Gastroesophageal sphincter (tissue), 4 donors: ENCODE data around the gene TMEM82. TPM values are rescaled to one million over a fixed set of nuclear protein-coding genes. Genes with fewer than 3 reads are reported as not detected.

Experiments
- ATAC-seq: fragments of 150-250 bp; one replicate; pipeline ENCODE4 v1.9.1; 2016; ENCODE audit warnings: mild to moderate bottlenecking, moderate library complexity
- H3K27ac ChIP-seq, 4 donors: fragments of 200-600 bp; sonication (generic) in 3 of 4; 1 replicate in 3 of 4; 2 replicates in 1 of 4; pipeline ENCODE4 v1.5.1; 2016 to 2019
- H3K27me3 ChIP-seq: fragments of 200-600 bp; sonication (generic); one replicate; pipeline ENCODE4 v1.5.1; 2019
- H3K36me3 ChIP-seq, 2 donors: fragments of 200-600 bp; sonication (generic); one replicate each; pipeline ENCODE4 v1.5.1; 2019; ENCODE audit warnings: control low read depth in 1 of 2
- H3K4me1 ChIP-seq, 3 donors: fragments of 200-600 bp; sonication (generic); 1 replicate in 2 of 3; 2 replicates in 1 of 3; pipeline ENCODE4 v1.5.1; 2016 to 2019; ENCODE audit warnings: control low read depth in 2 of 3
- H3K4me3 ChIP-seq, 2 donors: fragments of 200-600 bp; sonication (generic); one replicate each; pipeline ENCODE4 v1.5.1; 2019; ENCODE audit warnings: mild to moderate bottlenecking in 1 of 2, moderate library complexity in 1 of 2
- H3K9me3 ChIP-seq, 3 donors: fragments of 200-600 bp; sonication (generic); one replicate each; pipeline ENCODE4 v1.5.1; 2017 to 2019; ENCODE audit warnings: control low read depth in 2 of 3
- EP300 ChIP-seq: sonication (generic); formaldehyde crosslinking; IDR thresholded peaks from one replicate; pipeline ENCODE4 v1.6.1; 2017; ENCODE audit warnings: antibody characterized with exemption, mild to moderate bottlenecking
- POLR2A ChIP-seq, 2 donors: fragments of 450-650 bp; IDR thresholded peaks; one replicate each; pipeline ENCODE4 v1.6.1; 2017; ENCODE audit warnings: antibody characterized with exemption in 2 of 2, mild to moderate bottlenecking in 2 of 2, moderate library complexity in 1 of 2
- POLR2AphosphoS5 ChIP-seq: sonication (generic); formaldehyde crosslinking; IDR thresholded peaks from one replicate; pipeline ENCODE4 v1.6.1; 2017; ENCODE audit warnings: antibody characterized with exemption
- WGBS, 2 donors: methylation state at CpG; one replicate each; pipeline ENCODE4 v1.1.5; 2018; ENCODE audit warnings: low coverage in 1 of 2; 5-methylcytosine and 5-hydroxymethylcytosine counted together
- total RNA-seq, 4 donors: library from RNA; depleted of rRNA; stranded (reverse); fragments of >200 nt; gene quantifications; one replicate each; pipeline ENCODE4 v1.1.0, GENCODE V29; 2016
- TF ChIP-seq, protein P1 (sequence below), 4 experiments: fragments of 200-600 bp in 2 of 4; fragments of 450-650 bp in 2 of 4; sonication (generic) in 1 of 4; IDR thresholded peaks; one replicate each; pipeline ENCODE4 v1.5.1; 2017 to 2019; ENCODE audit warnings: antibody characterized with exemption in 4 of 4, mild to moderate bottlenecking in 2 of 4, moderate library complexity in 2 of 4

TMEM82 gene
- total RNA-seq, 4 donors from 2014 or later = not detected

DNA sequence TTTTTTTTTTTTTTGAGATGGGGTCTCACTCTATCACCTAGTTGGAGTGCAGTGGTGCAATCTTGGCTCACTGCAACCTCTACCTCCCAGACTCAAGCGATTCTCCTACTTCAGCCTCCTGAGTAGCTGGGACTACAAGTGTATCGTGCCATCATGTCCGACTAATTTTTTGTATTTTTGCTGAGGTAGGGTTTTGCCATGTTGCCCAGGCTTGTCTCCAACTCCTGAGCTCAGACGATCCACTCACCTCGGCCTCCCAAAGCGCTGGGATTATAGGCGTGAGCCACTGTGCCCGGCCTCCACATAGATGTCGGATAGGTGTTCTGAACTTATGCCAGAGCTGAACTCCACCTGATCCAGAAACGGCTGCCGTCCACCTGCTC, 37.1 kb upstream of the TMEM82 start:
- Histone ChIP-seq H3K27me3 (no peaks in the 10 kb centered on the region), H3K4me1 (peaks cover 0 to 92% (median 34%) of the 10 kb centered on the region in 3 donors), H3K36me3 (peaks cover 0 to 10% of the 10 kb centered on the region in 2 donors), H3K27ac (peak overlapping the region in 2 of 4 donors; percentile 86 to 88), H3K4me3 (no peak overlapping the region), H3K9me3 (no peaks in the 10 kb centered on the region)
- no peak for ATAC-seq
- no peak for TF ChIP-seq EP300
- TF ChIP-seq, protein P1, sequence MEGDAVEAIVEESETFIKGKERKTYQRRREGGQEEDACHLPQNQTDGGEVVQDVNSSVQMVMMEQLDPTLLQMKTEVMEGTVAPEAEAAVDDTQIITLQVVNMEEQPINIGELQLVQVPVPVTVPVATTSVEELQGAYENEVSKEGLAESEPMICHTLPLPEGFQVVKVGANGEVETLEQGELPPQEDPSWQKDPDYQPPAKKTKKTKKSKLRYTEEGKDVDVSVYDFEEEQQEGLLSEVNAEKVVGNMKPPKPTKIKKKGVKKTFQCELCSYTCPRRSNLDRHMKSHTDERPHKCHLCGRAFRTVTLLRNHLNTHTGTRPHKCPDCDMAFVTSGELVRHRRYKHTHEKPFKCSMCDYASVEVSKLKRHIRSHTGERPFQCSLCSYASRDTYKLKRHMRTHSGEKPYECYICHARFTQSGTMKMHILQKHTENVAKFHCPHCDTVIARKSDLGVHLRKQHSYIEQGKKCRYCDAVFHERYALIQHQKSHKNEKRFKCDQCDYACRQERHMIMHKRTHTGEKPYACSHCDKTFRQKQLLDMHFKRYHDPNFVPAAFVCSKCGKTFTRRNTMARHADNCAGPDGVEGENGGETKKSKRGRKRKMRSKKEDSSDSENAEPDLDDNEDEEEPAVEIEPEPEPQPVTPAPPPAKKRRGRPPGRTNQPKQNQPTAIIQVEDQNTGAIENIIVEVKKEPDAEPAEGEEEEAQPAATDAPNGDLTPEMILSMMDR (IDR thresholded peaks at IDR 0.05) = no peak
- no peak for TF ChIP-seq POLR2AphosphoS5
- no peak for TF ChIP-seq POLR2A (IDR thresholded peaks at IDR 0.05)
- WGBS, 2 donors = 96 to 100% methylated on average over 2 to 7 of the region's 11 CpGs

DNA sequence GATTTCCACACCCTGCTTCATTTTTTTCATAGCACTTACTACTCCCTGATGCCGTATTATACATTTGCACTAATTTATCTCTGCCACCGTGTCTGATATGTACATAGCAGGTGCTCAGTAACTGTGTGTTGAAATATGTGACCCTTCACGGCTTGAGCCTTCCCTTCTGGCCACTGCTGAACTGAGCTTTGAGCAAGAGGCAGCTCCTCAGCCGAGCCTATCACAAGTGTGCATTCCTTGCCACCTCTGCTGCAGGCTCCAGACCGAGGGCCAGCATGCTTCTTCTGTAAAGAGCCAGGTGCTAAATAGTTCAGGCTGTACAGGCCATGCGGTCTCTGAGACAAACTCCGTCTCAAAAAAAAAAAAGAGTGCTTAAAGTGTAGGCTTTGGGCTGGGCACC, 35.5 kb upstream of the TMEM82 start:
- Histone ChIP-seq H3K27me3 (no peaks in the 10 kb centered on the region), H3K36me3 (peaks cover 0 to 10% of the 10 kb centered on the region in 2 donors), H3K4me3 (no peak overlapping the region), H3K9me3 (no peaks in the 10 kb centered on the region), H3K27ac (peak overlapping the region in 2 of 4 donors; percentile 86 to 88), H3K4me1 (peaks cover 0 to 76% (median 28%) of the 10 kb centered on the region in 3 donors)
- TF ChIP-seq EP300 = no peak
- TF ChIP-seq, protein P1 (IDR thresholded peaks at IDR 0.05) = no peak
- no peak for TF ChIP-seq POLR2AphosphoS5
- no peak for TF ChIP-seq POLR2A (IDR thresholded peaks at IDR 0.05)
- 81 to 93% methylated on average over 3 of the region's 7 CpGs for WGBS, 2 donors
- ATAC-seq = no peak

DNA sequence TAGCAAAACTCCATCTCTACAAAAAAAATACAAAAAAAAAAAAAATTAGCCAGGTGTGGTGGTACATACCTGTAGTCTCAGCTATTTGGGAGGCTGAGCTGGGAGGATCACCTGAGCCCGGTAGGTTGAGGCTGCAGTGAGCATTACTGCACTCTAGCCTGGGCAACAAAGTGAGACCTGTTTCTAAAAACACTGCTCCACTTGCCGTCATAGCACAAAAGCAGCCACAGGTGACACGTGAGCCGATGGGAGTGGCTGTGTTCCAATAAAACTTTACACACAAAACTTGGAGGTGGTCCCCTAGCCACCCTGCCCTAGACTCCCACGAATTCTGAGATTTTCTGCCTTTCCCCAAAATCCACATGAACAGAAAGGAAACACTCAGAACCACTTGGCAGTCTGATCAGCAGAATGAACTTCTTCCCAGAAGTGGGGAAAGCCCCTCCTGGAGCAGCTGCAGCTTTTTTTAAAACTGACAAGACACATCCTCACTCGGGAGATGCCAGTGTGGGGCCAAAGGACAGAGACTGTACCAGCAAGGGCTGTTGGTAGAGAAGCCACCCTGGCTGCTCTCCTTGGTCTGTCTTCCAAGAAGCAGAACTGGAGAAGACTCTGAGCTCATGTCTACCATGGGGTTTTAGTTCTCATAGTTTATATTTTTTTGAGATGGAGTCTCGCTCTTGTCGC, 34.9 kb upstream of the TMEM82 start:
- H3K27ac ChIP-seq = peak overlapping the region in 1 of 4 donors; percentile 88
- H3K4me3 ChIP-seq = no peak overlapping the region
- H3K27me3 ChIP-seq = no peaks in the 10 kb centered on the region
- TF ChIP-seq POLR2AphosphoS5 (no peak), EP300 (no peak), POLR2A (IDR thresholded peaks at IDR 0.05) (no peak)
- TF ChIP-seq, protein P1 (IDR thresholded peaks at IDR 0.05) = no peak
- H3K36me3 ChIP-seq = peaks cover 0 to 10% of the 10 kb centered on the region in 2 donors
- H3K9me3 ChIP-seq = no peaks in the 10 kb centered on the region
- H3K4me1 ChIP-seq = peaks cover 0 to 70% (median 24%) of the 10 kb centered on the region in 3 donors
- 57 to 69% methylated on average over 2 to 5 of the region's 8 CpGs for WGBS, 2 donors
- no peak for ATAC-seq

DNA sequence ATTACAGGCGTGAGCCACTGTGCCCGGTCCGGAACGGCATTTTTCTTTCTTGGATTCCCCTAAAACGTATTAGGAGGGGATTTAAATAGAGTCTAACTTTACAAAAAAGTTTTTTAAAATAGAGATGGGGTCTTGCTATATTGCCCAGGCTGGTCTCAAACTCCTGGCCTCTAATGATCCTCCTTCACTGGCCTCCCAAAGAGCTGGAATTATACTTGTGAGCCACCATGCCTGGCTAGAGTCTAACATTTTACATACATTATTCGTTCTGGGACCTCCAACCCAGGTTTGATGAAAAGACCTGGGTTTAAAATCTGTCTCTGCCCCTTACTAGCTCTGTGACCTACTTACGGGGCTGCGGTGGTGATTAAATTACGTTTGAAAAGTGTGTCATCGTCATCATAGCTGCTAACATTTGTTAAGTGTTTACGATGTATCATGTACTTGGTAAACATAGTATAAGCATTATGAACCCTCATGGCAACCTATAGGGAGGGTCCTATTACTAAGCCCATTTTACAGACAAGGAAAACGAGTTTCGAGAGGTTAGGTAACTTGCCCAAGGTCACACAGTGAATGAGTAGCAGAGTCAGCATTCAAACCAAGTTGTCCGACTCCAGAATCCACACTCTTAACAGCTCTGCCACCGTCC, 33.7 kb upstream of the TMEM82 start:
- Histone ChIP-seq H3K4me1 (peaks cover 0 to 69% (median 17%) of the 10 kb centered on the region in 3 donors), H3K4me3 (no peak overlapping the region), H3K9me3 (no peaks in the 10 kb centered on the region), H3K36me3 (peaks cover 0 to 10% of the 10 kb centered on the region in 2 donors), H3K27ac (no peak overlapping the region), H3K27me3 (no peaks in the 10 kb centered on the region)
- TF ChIP-seq POLR2AphosphoS5 = no peak
- TF ChIP-seq POLR2A (IDR thresholded peaks at IDR 0.05) = no peak
- TF ChIP-seq, protein P1 (IDR thresholded peaks at IDR 0.05) = no peak
- TF ChIP-seq EP300 = no peak
- ATAC-seq = no peak
- WGBS, 2 donors = 75 to 95% methylated on average over 8 to 15 of the region's 15 CpGs
